Right lung (tissue), 5 donors: ENCODE results near the gene ADARB2. TPM values are rescaled to one million over a fixed set of nuclear protein-coding genes. Genes with fewer than 3 reads are reported as not detected.

Source experiments
- DNase-seq, 2 donors: peaks; one replicate each; pipeline ENCODE4 v3.0.0-alpha.2; 2013
- polyA plus RNA-seq, 5 donors: library from polyadenylated mRNA; unstranded; fragments of 120-200 nt; gene quantifications; one replicate each; pipeline versions ENCODE4 v1.2.1 to v1.2.3, GENCODE V29; 2013; ENCODE audit warnings: inconsistent platforms in 1 of 5, low replicate concordance in 1 of 5; ENCODE audit not compliant: insufficient read length in 5 of 5, insufficient read depth in 1 of 5

Gene ADARB2
- polyA plus RNA-seq, 5 donors, result 0.34 to 0.78 (median 0.69) TPM

- DNase-seq, result no peak
Observed at GRCh38 chr10:1736144-1736971, 967 bp downstream of the ADARB2 start.

GRCh38 chr10:1735562-1735961 is 1.8 kb downstream of the ADARB2 start:
- no peak for DNase-seq

GRCh38 chr10:1734288-1734687 is 3.0 kb downstream of the ADARB2 start:
- no peak for DNase-seq

- no peak for DNase-seq
Observed at GRCh38 chr10:1733720-1734119, 3.6 kb downstream of the ADARB2 start.

- DNase-seq, result no peak
Observed at GRCh38 chr10:1732564-1732996, 4.7 kb downstream of the ADARB2 start.

- no peak for DNase-seq
Observed at GRCh38 chr10:1731592-1731991, 5.7 kb downstream of the ADARB2 start.

GRCh38 chr10:1729751-1730150 is 7.6 kb downstream of the ADARB2 start:
- no peak for DNase-seq

GRCh38 chr10:1726861-1727260 is 10.5 kb downstream of the ADARB2 start:
- DNase-seq, result no peak

- no peak for DNase-seq
Observed at GRCh38 chr10:1724921-1725488, 12.3 kb downstream of the ADARB2 start.

GRCh38 chr10:1716839-1717238 is 20.5 kb downstream of the ADARB2 start:
- DNase-seq, result no peak

- no peak for DNase-seq
Observed at GRCh38 chr10:1715821-1716220, 21.5 kb downstream of the ADARB2 start.

- DNase-seq, result no peak
Observed at GRCh38 chr10:1712944-1713671, 24.2 kb downstream of the ADARB2 start.

GRCh38 chr10:1712314-1712713 is 25.0 kb downstream of the ADARB2 start:
- DNase-seq, result no peak

- DNase-seq, result peak; percentile 64 to 74
Observed at GRCh38 chr10:1709161-1709560, 28.2 kb downstream of the ADARB2 start.

GRCh38 chr10:1708746-1709145 is 28.6 kb downstream of the ADARB2 start:
- no peak for DNase-seq

- DNase-seq, result no peak
Observed at GRCh38 chr10:1706711-1707110, 30.6 kb downstream of the ADARB2 start.

GRCh38 chr10:1706256-1706655 is 31.1 kb downstream of the ADARB2 start:
- DNase-seq, result no peak

- no peak for DNase-seq
Observed at GRCh38 chr10:1698185-1698584, 39.1 kb downstream of the ADARB2 start.

- no peak for DNase-seq
Observed at GRCh38 chr10:1696106-1696505, 41.2 kb downstream of the ADARB2 start.

GRCh38 chr10:1690086-1690485 is 47.2 kb downstream of the ADARB2 start:
- peak in 1 of 2 donors; percentile 39 for DNase-seq

GRCh38 chr10:1688531-1688930 is 48.8 kb downstream of the ADARB2 start:
- no peak for DNase-seq

- no peak for DNase-seq
Observed at GRCh38 chr10:1687623-1688150, 49.6 kb downstream of the ADARB2 start.

- DNase-seq, result no peak
Observed at GRCh38 chr10:1687190-1687589, 50.1 kb downstream of the ADARB2 start.
